ENCODE results near the gene CXCR5.

CXCR5 gene

DNA sequence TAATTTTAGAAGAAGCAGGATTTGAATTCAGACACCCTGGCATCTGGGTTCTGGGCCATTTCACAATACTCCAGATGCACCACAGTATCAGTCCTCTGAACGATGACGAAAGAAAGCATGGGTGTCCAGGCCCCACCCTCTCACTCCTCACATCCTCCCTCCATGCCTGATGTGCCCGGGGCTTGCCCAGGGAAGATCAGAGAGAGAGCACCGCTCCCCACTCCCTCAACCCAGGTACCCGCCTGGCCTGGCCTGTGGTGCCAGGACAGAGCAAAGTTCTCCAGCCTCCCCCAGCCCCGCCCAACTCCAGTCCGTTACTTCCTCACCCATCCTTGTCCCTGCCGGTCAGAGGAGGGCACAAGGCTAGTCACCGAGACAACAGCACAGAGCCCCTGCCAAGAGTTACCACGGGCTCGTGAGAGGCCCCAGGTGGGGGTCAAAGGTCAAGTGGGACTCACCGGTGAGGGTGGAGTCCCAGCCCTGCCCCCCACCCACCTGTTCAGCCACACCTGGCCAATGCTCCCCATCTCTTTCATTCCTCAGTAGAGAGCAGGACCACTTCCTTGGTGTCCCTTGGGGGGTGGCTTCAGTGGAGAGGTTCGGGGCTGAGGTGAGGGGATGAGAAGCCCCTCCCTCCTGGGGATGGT is 33.9 kb downstream of the CXCR5 start:
- TF ChIP-seq, protein P1, sequence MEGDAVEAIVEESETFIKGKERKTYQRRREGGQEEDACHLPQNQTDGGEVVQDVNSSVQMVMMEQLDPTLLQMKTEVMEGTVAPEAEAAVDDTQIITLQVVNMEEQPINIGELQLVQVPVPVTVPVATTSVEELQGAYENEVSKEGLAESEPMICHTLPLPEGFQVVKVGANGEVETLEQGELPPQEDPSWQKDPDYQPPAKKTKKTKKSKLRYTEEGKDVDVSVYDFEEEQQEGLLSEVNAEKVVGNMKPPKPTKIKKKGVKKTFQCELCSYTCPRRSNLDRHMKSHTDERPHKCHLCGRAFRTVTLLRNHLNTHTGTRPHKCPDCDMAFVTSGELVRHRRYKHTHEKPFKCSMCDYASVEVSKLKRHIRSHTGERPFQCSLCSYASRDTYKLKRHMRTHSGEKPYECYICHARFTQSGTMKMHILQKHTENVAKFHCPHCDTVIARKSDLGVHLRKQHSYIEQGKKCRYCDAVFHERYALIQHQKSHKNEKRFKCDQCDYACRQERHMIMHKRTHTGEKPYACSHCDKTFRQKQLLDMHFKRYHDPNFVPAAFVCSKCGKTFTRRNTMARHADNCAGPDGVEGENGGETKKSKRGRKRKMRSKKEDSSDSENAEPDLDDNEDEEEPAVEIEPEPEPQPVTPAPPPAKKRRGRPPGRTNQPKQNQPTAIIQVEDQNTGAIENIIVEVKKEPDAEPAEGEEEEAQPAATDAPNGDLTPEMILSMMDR (IDR thresholded peaks at IDR 0.05; ENCODE audit: insufficient read depth, low read depth, low read length, missing control alignments) = no peak
- no peak for DNase-seq (ENCODE audit: low read depth)
- H3K4me3 ChIP-seq (ENCODE audit: low read depth, low read length) = no peak overlapping the region

DNA sequence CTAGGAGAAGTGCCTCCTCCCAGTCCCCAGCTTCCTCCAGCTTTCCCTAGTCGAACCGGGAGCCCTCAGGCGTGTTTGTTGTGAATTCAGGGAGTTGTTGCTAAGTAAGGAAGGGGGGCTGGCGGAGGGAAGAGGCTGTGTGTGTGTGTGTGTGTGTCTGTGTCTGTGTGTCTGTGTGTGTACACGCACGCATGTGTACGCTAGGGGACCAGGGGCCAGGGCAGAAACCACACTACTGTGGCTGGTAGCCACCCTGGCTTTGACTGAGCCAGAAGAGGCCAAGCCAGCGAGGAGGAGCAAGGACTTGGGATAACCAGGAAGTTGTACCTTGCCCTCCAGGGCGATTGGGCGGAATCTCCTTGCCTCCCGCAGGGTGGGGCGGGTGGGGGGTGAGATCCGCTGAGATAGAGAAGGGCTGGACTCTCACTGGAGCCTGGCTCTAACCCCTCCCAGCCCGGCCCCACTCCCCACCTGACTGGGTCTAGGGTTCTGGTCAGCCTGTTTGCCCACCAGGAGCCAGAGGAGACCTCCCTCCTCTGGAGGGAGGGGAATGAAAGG is 34.5 kb downstream of the CXCR5 start:
- H3K4me3 ChIP-seq (ENCODE audit: low read depth, low read length) = no peak overlapping the region
- TF ChIP-seq, protein P1 (IDR thresholded peaks at IDR 0.05; ENCODE audit: insufficient read depth, low read depth, low read length, missing control alignments) = no peak
- no peak for DNase-seq (ENCODE audit: low read depth)

DNA sequence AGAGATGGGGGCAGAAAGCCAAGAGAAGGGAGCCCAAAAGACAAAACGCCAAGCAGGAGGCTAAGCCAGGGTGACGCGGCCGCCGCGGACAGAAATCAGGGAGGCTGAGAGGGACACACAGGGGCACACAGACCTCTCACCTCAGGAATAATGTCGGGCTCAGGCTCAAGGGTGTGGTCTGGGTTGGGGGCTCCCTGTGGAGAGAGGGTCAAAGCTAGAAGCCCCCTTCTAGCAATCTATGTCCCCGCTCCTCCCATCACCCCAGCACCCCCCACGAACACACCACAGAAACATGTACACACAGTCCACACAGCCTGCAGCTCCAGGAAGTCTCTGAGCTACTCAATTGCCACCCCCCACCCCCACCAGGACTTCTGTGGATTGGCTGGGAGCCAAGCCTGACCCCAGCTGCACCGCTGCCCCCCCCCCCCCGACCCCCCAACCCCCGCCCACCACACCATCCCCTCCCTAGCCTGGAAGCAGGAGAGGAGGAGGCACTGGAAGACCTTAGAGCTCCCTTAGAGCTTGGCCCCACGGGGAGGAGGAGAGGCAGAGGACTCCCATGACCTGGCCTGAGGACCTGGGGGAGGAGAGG is 35.1 kb downstream of the CXCR5 start:
- no peak overlapping the region for H3K4me3 ChIP-seq (ENCODE audit: low read depth, low read length)
- DNase-seq (ENCODE audit: low read depth) = no peak
- TF ChIP-seq, protein P1 (IDR thresholded peaks at IDR 0.05; ENCODE audit: insufficient read depth, low read depth, low read length, missing control alignments) = no peak

DNA sequence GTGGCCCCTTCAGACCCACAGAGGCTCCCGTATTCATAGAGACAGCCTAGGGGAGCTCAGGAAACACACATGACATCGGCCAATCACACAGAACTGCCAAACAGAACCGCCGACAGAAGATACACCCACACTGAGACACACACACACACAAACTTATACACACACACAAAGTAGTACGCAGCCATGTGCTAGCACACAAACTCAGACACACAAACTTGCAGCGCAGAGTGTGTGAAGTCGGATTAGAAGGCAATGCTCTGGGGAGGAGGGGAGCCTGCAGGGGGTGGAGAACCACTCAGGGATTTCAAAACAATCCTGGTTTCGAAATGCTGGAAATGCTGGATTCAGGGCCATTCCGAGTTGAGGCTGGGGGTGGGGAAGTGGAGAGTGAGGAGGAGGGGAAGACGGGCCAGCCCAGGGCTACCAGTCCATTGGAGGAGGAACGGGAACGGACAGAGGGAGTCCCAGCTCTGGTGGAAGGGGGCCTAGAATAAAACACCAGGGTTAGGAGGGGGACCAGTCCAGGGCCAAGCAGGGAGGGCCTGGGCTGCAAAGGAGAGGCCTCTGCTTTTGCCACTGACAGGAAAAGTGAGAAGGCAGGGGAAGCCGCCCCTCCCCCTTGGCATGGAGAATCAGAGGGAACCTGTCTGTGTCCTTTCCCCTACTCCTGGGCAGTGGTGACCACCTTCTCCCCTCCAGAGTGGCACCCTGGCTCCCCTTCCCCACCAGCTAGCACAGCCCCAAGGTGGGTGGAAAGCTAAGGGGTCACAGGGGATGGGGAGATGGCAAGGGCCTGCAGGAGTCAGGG is 37.6 kb downstream of the CXCR5 start:
- TF ChIP-seq, protein P1 (IDR thresholded peaks at IDR 0.05; ENCODE audit: insufficient read depth, low read depth, low read length, missing control alignments) = no peak
- no peak for DNase-seq (ENCODE audit: low read depth)
- no peak overlapping the region for H3K4me3 ChIP-seq (ENCODE audit: low read depth, low read length)

DNA sequence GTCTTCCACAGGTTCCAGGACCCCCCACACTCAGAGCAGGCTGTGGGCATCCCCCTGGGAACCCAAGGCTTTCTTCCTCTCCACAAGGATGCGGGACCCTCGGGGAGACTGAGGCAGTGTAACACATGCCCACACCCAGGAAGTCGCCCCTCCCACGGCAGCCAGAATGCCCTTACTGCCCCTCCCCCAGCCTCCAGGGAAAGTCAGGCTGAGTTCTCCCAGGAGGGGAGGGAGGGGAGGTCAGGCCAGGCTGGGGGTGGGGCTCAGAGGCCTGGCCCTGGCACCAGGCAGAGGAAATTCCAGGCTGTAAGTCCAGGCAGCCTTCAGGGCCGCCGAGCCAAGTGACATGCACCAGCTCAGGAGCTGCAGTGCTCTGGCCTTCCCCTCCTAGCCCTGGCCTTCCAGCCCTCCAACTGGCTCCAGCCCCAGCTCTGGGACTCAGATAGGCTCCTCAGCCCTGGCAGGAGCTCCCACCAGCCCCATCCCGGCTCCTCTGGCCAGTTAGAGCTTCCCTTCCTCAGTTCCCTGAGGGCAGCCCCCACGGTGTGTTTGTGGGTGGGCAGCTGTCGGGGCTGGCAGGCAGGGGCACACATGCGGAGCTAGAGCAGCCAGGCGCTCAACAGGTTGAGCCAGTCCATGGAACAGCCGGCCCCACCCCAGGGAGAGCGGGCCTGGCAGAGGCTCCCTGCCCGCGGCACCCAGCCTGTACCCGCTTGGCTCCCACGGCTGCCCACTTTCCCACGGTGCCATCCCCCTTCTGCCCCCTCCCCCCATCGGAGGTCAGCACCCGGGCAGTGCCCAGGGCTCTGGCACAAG is 38.4 kb downstream of the CXCR5 start:
- TF ChIP-seq, protein P1 (IDR thresholded peaks at IDR 0.05; ENCODE audit: insufficient read depth, low read depth, low read length, missing control alignments) = no peak
- no peak for DNase-seq (ENCODE audit: low read depth)
- 0 out of 2 replicates have a peak overlapping the region, but pooled peaks have one; percentile 7 for H3K4me3 ChIP-seq (ENCODE audit: low read depth, low read length)

All from GM12865 (cell line).